WTC11 (cell line): Measurements from ENCODE around the gene OSBPL9. TPM values are rescaled to one million over a fixed set of nuclear protein-coding genes. Genes with fewer than 3 reads are reported as not detected.

Source experiments
- ATAC-seq: fragments of 200-7000 bp; cut with Tn5 transposase; 2 replicates; pipeline ENCODE4 v1.10.0; 2021; ENCODE audit warnings: mild to moderate bottlenecking, moderate library complexity
- CTCF ChIA-PET: fragments of 300-600 bp; sonication (Branson Sonifier 250); formaldehyde crosslinking; loops from one replicate; lab custom pipeline; 2021; ENCODE audit warnings: antibody characterized with exemption; lab: Charles Lee
- POLR2A ChIA-PET: fragments of 350-600 bp; sonication (Branson Sonifier 250); formaldehyde crosslinking; loops from one replicate; lab custom pipeline; 2021; ENCODE audit warnings: antibody characterized with exemption; lab: Charles Lee
- DNase-seq: peaks from one replicate; pipeline ENCODE4 v3.0.0; 2021; ENCODE audit warnings: low spot score
- H3K27ac Mint-ChIP-seq: 2 replicates; pipeline ENCODE4 v1.8.0; 2021; ENCODE audit warnings: mixed read lengths
- H3K27me3 Mint-ChIP-seq: 2 replicates; pipeline ENCODE4 v1.8.0; 2021; ENCODE audit warnings: low read depth, mild to moderate bottlenecking, moderate library complexity, mixed read lengths
- H3K36me3 Mint-ChIP-seq: 2 replicates; pipeline ENCODE4 v1.8.0; 2021; ENCODE audit warnings: mixed read lengths
- H3K4me1 Mint-ChIP-seq: 2 replicates; pipeline ENCODE4 v1.8.0; 2022; ENCODE audit warnings: mixed read lengths
- H3K4me3 Mint-ChIP-seq: 2 replicates; pipeline ENCODE4 v1.8.0; 2021; ENCODE audit warnings: mild to moderate bottlenecking, moderate library complexity, mixed read lengths
- H3K9me3 Mint-ChIP-seq: 2 replicates; pipeline ENCODE4 v1.8.0; 2021; ENCODE audit warnings: mixed read lengths
- ATF3 ChIP-seq: sonication (generic); formaldehyde crosslinking; conservative IDR thresholded peaks from 2 replicates; pipeline ENCODE4 v1.8.1; 2022; ENCODE audit warnings: mild to moderate bottlenecking, missing genetic modification reagents
- CDX4 ChIP-seq: fragments of 250-450 bp; sonication (Bioruptor Pico); IDR thresholded peaks from 2 replicates; pipeline ENCODE4 v1.9.0; 2021; ENCODE audit warnings: moderate library complexity, mild to moderate bottlenecking, inconsistent platforms, borderline replicate concordance
- E2F5 ChIP-seq: sonication (generic); formaldehyde crosslinking; IDR thresholded peaks from 2 replicates; pipeline ENCODE4 v1.8.1; 2022; ENCODE audit warnings: mild to moderate bottlenecking, moderate library complexity, missing genetic modification reagents
- ELF4 ChIP-seq: sonication (generic); formaldehyde crosslinking; IDR thresholded peaks from 2 replicates; pipeline ENCODE4 v1.8.1; 2022; ENCODE audit warnings: low read depth, mild to moderate bottlenecking, moderate library complexity, missing genetic modification reagents
- GRHL2 ChIP-seq: fragments of 250-450 bp; sonication (Bioruptor Pico); IDR thresholded peaks from 2 replicates; pipeline ENCODE4 v1.8.0; 2022; ENCODE audit warnings: mild to moderate bottlenecking, moderate library complexity; ENCODE audit not compliant: insufficient replicate concordance, severe bottlenecking
- HMGA2 ChIP-seq: fragments of 250-450 bp; sonication (Bioruptor Pico); IDR thresholded peaks from 2 replicates; pipeline ENCODE4 v1.4.0; 2021; ENCODE audit warnings: mild to moderate bottlenecking, moderate library complexity
- IRF2 ChIP-seq: sonication (generic); formaldehyde crosslinking; IDR thresholded peaks from 2 replicates; pipeline ENCODE4 v1.8.0; 2022; ENCODE audit warnings: low read depth, missing genetic modification reagents, borderline replicate concordance
- NFATC4 ChIP-seq: fragments of 250-450 bp; sonication (Bioruptor Pico); IDR thresholded peaks from 2 replicates; pipeline ENCODE4 v1.9.0; 2021; ENCODE audit warnings: mild to moderate bottlenecking
- SOX15 ChIP-seq: fragments of 250-450 bp; sonication (Bioruptor Pico); IDR thresholded peaks from 2 replicates; pipeline ENCODE4 v1.9.0; 2021; ENCODE audit warnings: mild to moderate bottlenecking
- SP1 ChIP-seq: sonication (generic); formaldehyde crosslinking; conservative IDR thresholded peaks from 2 replicates; pipeline ENCODE4 v1.8.1; 2022; ENCODE audit warnings: missing genetic modification reagents
- TEAD4 ChIP-seq: sonication (generic); formaldehyde crosslinking; IDR thresholded peaks from 2 replicates; pipeline ENCODE4 v1.8.0; 2022; ENCODE audit warnings: mild to moderate bottlenecking, missing genetic modification reagents
- TP53 ChIP-seq: sonication (generic); formaldehyde crosslinking; IDR thresholded peaks from 2 replicates; pipeline ENCODE4 v1.8.1; 2023; ENCODE audit warnings: mild to moderate bottlenecking, missing genetic modification reagents
- ZBTB21 ChIP-seq: sonication (generic); formaldehyde crosslinking; IDR thresholded peaks from 2 replicates; pipeline ENCODE4 v1.8.1; 2023; ENCODE audit warnings: mild to moderate bottlenecking, missing genetic modification reagents, borderline replicate concordance
- ZNF121 ChIP-seq: sonication (generic); formaldehyde crosslinking; IDR thresholded peaks from 2 replicates; pipeline ENCODE4 v1.8.0; 2023; ENCODE audit warnings: missing genetic modification reagents
- ZNF138 ChIP-seq: sonication (generic); formaldehyde crosslinking; conservative IDR thresholded peaks from 2 replicates; pipeline ENCODE4 v1.8.1; 2022; ENCODE audit warnings: mild to moderate bottlenecking, moderate library complexity, missing genetic modification reagents
- ZNF263 ChIP-seq: sonication (generic); formaldehyde crosslinking; IDR thresholded peaks from 2 replicates; pipeline ENCODE4 v1.8.1; 2022; ENCODE audit warnings: low read depth, mild to moderate bottlenecking, moderate library complexity, missing genetic modification reagents
- ZNF671 ChIP-seq: fragments of 250-450 bp; sonication (Bioruptor Pico); IDR thresholded peaks from 2 replicates; pipeline ENCODE4 v1.8.0; 2021; ENCODE audit warnings: mild to moderate bottlenecking
- ZSCAN18 ChIP-seq: fragments of 250-450 bp; sonication (Bioruptor Pico); IDR thresholded peaks from 2 replicates; pipeline ENCODE4 v2.1.2; 2022; ENCODE audit warnings: mild to moderate bottlenecking, moderate library complexity
- total RNA-seq: library from RNA; stranded (reverse); gene quantifications from 3 replicates; pipeline ENCODE4 v1.2.3, GENCODE V29; 2021
- TF ChIP-seq, protein P1 (sequence below): sonication (generic); formaldehyde crosslinking; IDR thresholded peaks from 2 replicates; pipeline ENCODE4 v1.8.0; 2022; ENCODE audit warnings: mild to moderate bottlenecking, missing genetic modification reagents
- TF ChIP-seq, protein P2 (sequence below): sonication (generic); formaldehyde crosslinking; IDR thresholded peaks from 2 replicates; pipeline ENCODE4 v1.8.0; 2023; ENCODE audit warnings: missing genetic modification reagents
- TF ChIP-seq, protein P3 (sequence below): sonication (generic); formaldehyde crosslinking; IDR thresholded peaks from 2 replicates; pipeline ENCODE4 v1.8.0; 2022; ENCODE audit warnings: mild to moderate bottlenecking, missing genetic modification reagents
- TF ChIP-seq, protein P4 (sequence below): fragments of 250-450 bp; sonication (Bioruptor Pico); IDR thresholded peaks from 2 replicates; pipeline ENCODE4 v1.9.0; 2021; ENCODE audit warnings: mild to moderate bottlenecking, borderline replicate concordance
- TF ChIP-seq, protein P5 (sequence below): sonication (generic); formaldehyde crosslinking; IDR thresholded peaks from 2 replicates; pipeline ENCODE4 v1.8.0; 2022; ENCODE audit warnings: mild to moderate bottlenecking, missing genetic modification reagents
- TF ChIP-seq, protein P6 (sequence below): sonication (generic); formaldehyde crosslinking; IDR thresholded peaks from 2 replicates; pipeline ENCODE4 v1.8.1; 2023; ENCODE audit warnings: mild to moderate bottlenecking, missing genetic modification reagents

The OSBPL9 gene
- total RNA-seq, 1 experiment from 2014 or later: 55.6 TPM

DNA sequence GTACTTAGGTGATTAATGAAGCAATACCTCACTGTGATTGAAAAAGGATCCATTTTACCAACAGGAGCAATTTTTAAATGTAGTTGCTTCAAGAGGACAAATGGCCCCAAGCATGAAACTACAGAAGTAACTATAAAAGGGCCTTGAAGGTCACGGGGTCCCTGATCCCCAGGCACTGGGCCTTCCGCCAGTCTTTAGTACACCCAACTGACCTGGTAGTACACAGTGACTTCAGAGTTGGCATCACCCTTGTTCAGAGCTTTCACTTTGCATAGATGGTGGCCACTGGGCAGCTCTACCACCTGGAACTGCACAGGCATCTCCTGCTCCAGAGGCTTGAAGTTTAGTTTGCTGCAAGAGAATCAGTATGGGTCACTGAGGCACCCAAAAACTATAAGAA, 177.4 kb downstream of the OSBPL9 start:
- no peaks in the 10 kb centered on the region for H3K4me1 Mint-ChIP-seq
- ATAC-seq (no peak), DNase-seq (no peak)
- no peak overlapping the region for H3K4me3 Mint-ChIP-seq
- TF ChIP-seq ELF4 (CRISPR knock-in tag) (no peak), E2F5 (no peak), ZNF121 (CRISPR knock-in tag) (no peak), ZSCAN18 (no peak), NFATC4 (CRISPR knock-in tag) (no peak), GRHL2 (CRISPR knock-in tag) (no peak), TP53 (CRISPR knock-in tag) (no peak), IRF2 (CRISPR knock-in tag) (no peak), ZBTB21 (CRISPR knock-in tag) (no peak), CDX4 (CRISPR knock-in tag) (no peak), ATF3 (no peak)
- TF ChIP-seq, protein P1, sequence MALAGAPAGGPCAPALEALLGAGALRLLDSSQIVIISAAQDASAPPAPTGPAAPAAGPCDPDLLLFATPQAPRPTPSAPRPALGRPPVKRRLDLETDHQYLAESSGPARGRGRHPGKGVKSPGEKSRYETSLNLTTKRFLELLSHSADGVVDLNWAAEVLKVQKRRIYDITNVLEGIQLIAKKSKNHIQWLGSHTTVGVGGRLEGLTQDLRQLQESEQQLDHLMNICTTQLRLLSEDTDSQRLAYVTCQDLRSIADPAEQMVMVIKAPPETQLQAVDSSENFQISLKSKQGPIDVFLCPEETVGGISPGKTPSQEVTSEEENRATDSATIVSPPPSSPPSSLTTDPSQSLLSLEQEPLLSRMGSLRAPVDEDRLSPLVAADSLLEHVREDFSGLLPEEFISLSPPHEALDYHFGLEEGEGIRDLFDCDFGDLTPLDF (CRISPR knock-in tag): no peak
- TF ChIP-seq, protein P2, sequence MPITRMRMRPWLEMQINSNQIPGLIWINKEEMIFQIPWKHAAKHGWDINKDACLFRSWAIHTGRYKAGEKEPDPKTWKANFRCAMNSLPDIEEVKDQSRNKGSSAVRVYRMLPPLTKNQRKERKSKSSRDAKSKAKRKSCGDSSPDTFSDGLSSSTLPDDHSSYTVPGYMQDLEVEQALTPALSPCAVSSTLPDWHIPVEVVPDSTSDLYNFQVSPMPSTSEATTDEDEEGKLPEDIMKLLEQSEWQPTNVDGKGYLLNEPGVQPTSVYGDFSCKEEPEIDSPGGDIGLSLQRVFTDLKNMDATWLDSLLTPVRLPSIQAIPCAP (CRISPR knock-in tag): no peak
- TF ChIP-seq, protein P3, sequence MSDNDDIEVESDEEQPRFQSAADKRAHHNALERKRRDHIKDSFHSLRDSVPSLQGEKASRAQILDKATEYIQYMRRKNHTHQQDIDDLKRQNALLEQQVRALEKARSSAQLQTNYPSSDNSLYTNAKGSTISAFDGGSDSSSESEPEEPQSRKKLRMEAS (CRISPR knock-in tag): no peak
- CTCF ChIA-PET: no interaction called here
- POLR2A ChIA-PET: no interaction called here
- H3K36me3 Mint-ChIP-seq: peaks cover 70% of the 10 kb centered on the region
- H3K9me3 Mint-ChIP-seq: no peaks in the 10 kb centered on the region
- H3K27me3 Mint-ChIP-seq: no peaks in the 10 kb centered on the region
- H3K27ac Mint-ChIP-seq: no peak overlapping the region

- no peak for ATAC-seq
- no peak for DNase-seq
- Mint-ChIP-seq H3K4me3 (no peak overlapping the region), H3K27me3 (no peaks in the 10 kb centered on the region), H3K36me3 (peaks cover 64% of the 10 kb centered on the region), H3K9me3 (no peaks in the 10 kb centered on the region), H3K27ac (no peak overlapping the region), H3K4me1 (no peaks in the 10 kb centered on the region)
- POLR2A ChIA-PET: no interaction called here
- CTCF ChIA-PET: no interaction called here
- TF ChIP-seq, protein P4, sequence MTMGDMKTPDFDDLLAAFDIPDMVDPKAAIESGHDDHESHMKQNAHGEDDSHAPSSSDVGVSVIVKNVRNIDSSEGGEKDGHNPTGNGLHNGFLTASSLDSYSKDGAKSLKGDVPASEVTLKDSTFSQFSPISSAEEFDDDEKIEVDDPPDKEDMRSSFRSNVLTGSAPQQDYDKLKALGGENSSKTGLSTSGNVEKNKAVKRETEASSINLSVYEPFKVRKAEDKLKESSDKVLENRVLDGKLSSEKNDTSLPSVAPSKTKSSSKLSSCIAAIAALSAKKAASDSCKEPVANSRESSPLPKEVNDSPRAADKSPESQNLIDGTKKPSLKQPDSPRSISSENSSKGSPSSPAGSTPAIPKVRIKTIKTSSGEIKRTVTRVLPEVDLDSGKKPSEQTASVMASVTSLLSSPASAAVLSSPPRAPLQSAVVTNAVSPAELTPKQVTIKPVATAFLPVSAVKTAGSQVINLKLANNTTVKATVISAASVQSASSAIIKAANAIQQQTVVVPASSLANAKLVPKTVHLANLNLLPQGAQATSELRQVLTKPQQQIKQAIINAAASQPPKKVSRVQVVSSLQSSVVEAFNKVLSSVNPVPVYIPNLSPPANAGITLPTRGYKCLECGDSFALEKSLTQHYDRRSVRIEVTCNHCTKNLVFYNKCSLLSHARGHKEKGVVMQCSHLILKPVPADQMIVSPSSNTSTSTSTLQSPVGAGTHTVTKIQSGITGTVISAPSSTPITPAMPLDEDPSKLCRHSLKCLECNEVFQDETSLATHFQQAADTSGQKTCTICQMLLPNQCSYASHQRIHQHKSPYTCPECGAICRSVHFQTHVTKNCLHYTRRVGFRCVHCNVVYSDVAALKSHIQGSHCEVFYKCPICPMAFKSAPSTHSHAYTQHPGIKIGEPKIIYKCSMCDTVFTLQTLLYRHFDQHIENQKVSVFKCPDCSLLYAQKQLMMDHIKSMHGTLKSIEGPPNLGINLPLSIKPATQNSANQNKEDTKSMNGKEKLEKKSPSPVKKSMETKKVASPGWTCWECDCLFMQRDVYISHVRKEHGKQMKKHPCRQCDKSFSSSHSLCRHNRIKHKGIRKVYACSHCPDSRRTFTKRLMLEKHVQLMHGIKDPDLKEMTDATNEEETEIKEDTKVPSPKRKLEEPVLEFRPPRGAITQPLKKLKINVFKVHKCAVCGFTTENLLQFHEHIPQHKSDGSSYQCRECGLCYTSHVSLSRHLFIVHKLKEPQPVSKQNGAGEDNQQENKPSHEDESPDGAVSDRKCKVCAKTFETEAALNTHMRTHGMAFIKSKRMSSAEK (CRISPR knock-in tag): no peak
- no peak for TF ChIP-seq SOX15 (CRISPR knock-in tag)
- no peak for TF ChIP-seq ZNF138 (CRISPR knock-in tag)
- TF ChIP-seq ZNF671 (CRISPR knock-in tag): no peak
- TF ChIP-seq, protein P5, sequence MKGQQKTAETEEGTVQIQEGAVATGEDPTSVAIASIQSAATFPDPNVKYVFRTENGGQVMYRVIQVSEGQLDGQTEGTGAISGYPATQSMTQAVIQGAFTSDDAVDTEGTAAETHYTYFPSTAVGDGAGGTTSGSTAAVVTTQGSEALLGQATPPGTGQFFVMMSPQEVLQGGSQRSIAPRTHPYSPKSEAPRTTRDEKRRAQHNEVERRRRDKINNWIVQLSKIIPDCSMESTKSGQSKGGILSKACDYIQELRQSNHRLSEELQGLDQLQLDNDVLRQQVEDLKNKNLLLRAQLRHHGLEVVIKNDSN: no peak
- TF ChIP-seq, protein P6, sequence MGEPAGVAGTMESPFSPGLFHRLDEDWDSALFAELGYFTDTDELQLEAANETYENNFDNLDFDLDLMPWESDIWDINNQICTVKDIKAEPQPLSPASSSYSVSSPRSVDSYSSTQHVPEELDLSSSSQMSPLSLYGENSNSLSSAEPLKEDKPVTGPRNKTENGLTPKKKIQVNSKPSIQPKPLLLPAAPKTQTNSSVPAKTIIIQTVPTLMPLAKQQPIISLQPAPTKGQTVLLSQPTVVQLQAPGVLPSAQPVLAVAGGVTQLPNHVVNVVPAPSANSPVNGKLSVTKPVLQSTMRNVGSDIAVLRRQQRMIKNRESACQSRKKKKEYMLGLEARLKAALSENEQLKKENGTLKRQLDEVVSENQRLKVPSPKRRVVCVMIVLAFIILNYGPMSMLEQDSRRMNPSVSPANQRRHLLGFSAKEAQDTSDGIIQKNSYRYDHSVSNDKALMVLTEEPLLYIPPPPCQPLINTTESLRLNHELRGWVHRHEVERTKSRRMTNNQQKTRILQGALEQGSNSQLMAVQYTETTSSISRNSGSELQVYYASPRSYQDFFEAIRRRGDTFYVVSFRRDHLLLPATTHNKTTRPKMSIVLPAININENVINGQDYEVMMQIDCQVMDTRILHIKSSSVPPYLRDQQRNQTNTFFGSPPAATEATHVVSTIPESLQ (CRISPR knock-in tag): no peak
- no peak for TF ChIP-seq TEAD4 (CRISPR knock-in tag)
- no peak for TF ChIP-seq ZNF263
- no peak for TF ChIP-seq HMGA2
- TF ChIP-seq SP1 (CRISPR knock-in tag): no peak
- no peak for TF ChIP-seq ATF3
Measured at GRCh38 chr1:51794868-51795267, 178.0 kb downstream of the OSBPL9 start.
